Nephron progenitor cell (in vitro differentiated cells): ENCODE results near the gene POU2F2.

Experiments
- DNase-seq: peaks from one replicate; pipeline ENCODE4 v3.0.0; 2021
- H3K27ac Mint-ChIP-seq: 2 replicates; pipeline ENCODE4 v1.8.0; 2021; ENCODE audit warnings: mild to moderate bottlenecking, moderate library complexity, mixed read lengths
- H3K27me3 Mint-ChIP-seq: 2 replicates; pipeline ENCODE4 v1.8.0; 2021; ENCODE audit warnings: mild to moderate bottlenecking, low read depth, mixed read lengths; ENCODE audit not compliant: poor library complexity
- H3K36me3 Mint-ChIP-seq: 2 replicates; pipeline ENCODE4 v1.8.0; 2021; ENCODE audit warnings: low read depth, mixed read lengths
- H3K4me1 Mint-ChIP-seq: 2 replicates; pipeline ENCODE4 v1.8.0; 2021; ENCODE audit warnings: mixed read lengths
- H3K4me3 Mint-ChIP-seq: 2 replicates; pipeline ENCODE4 v1.8.0; 2021; ENCODE audit warnings: mild to moderate bottlenecking, moderate library complexity, mixed read lengths
- H3K9me3 Mint-ChIP-seq: 2 replicates; pipeline ENCODE4 v1.8.0; 2021; ENCODE audit warnings: mild to moderate bottlenecking, moderate library complexity, mixed read lengths
- TF ChIP-seq, protein P1 (sequence below): fragments of 200-600 bp; sonication (generic); IDR thresholded peaks from 2 replicates; pipeline ENCODE4 v1.5.0; 2021; ENCODE audit warnings: antibody characterized with exemption

The POU2F2 gene

GRCh38 chr19:42132030-42132628 lies at the start of gene POU2F2:
Gene POU2F2, minus strand, starts transcription at chr19:42132446. Its CDS starts 35 bp downstream, at chr19:42132411.
- Mint-ChIP-seq H3K4me3 (peak within 1 kb of the TSS; percentile 70), H3K4me1 (peaks cover 25% of the 10 kb centered on the region), H3K27me3 (peaks cover 80% of the 10 kb centered on the region), H3K36me3 (no peaks in the 10 kb centered on the region), H3K9me3 (no peaks in the 10 kb centered on the region), H3K27ac (no peak within 1 kb of the TSS)
- DNase-seq: no peak
- TF ChIP-seq, protein P1, sequence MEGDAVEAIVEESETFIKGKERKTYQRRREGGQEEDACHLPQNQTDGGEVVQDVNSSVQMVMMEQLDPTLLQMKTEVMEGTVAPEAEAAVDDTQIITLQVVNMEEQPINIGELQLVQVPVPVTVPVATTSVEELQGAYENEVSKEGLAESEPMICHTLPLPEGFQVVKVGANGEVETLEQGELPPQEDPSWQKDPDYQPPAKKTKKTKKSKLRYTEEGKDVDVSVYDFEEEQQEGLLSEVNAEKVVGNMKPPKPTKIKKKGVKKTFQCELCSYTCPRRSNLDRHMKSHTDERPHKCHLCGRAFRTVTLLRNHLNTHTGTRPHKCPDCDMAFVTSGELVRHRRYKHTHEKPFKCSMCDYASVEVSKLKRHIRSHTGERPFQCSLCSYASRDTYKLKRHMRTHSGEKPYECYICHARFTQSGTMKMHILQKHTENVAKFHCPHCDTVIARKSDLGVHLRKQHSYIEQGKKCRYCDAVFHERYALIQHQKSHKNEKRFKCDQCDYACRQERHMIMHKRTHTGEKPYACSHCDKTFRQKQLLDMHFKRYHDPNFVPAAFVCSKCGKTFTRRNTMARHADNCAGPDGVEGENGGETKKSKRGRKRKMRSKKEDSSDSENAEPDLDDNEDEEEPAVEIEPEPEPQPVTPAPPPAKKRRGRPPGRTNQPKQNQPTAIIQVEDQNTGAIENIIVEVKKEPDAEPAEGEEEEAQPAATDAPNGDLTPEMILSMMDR: no peak

GRCh38 chr19:42178791-42179674 lies 46.8 kb upstream of the POU2F2 start:
- H3K4me3 Mint-ChIP-seq: no peak overlapping the region
- peaks cover 47% of the 10 kb centered on the region for H3K27me3 Mint-ChIP-seq
- DNase-seq: peak; percentile 53
- H3K4me1 Mint-ChIP-seq: peaks cover 25% of the 10 kb centered on the region
- TF ChIP-seq, protein P1: peak; percentile 46
- no peaks in the 10 kb centered on the region for H3K36me3 Mint-ChIP-seq
- no peaks in the 10 kb centered on the region for H3K9me3 Mint-ChIP-seq
- H3K27ac Mint-ChIP-seq: no peak overlapping the region

DNA sequence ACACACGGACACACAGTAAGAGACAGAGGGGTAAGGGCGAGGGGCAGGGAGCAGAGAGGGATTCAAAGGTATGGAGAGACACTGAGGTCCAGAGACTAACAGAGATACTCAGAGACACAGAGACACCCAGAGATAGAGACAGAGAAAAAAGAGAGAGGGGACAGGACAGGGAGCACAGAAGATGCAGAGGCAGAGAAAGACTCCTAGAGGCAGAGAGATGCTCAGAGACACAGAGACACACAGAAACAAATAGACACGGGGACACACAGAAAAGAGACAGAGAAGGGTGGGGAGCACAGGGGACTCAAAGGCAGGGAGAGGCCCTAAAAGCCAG lies 45.4 kb upstream of the POU2F2 start:
- Mint-ChIP-seq H3K27ac (no peak overlapping the region), H3K27me3 (peaks cover 52% of the 10 kb centered on the region), H3K36me3 (no peaks in the 10 kb centered on the region), H3K4me1 (peaks cover 27% of the 10 kb centered on the region), H3K4me3 (no peak overlapping the region), H3K9me3 (no peaks in the 10 kb centered on the region)
- no peak for DNase-seq
- TF ChIP-seq, protein P1: no peak

GRCh38 chr19:42176990-42177685 lies 44.9 kb upstream of the POU2F2 start:
- TF ChIP-seq, protein P1: peak; percentile 7
- Mint-ChIP-seq H3K27me3 (peaks cover 52% of the 10 kb centered on the region), H3K9me3 (no peaks in the 10 kb centered on the region), H3K4me3 (no peak overlapping the region), H3K27ac (no peak overlapping the region), H3K4me1 (peaks cover 29% of the 10 kb centered on the region), H3K36me3 (no peaks in the 10 kb centered on the region)
- peak; percentile 88 for DNase-seq

DNA sequence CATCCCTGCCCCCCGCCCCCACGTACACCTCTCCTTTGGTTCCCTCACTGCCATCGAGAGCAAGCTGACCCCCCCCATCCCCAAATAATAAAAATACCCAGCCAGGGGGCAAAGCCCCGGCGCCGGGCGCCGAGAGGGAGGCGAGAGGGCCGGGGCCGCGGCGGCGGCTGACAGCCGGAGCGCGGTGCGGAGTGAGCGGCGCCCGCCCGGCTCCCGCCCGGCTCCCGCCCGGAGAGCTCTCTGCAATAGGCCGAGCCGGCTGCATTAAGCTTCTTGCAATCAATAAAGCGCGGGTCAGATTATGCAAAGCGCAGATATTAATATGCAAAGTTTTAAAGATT lies 44.4 kb upstream of the POU2F2 start:
- no peaks in the 10 kb centered on the region for H3K36me3 Mint-ChIP-seq
- peak overlapping the region; percentile 82 for H3K4me3 Mint-ChIP-seq
- peaks cover 33% of the 10 kb centered on the region for H3K4me1 Mint-ChIP-seq
- H3K9me3 Mint-ChIP-seq: no peaks in the 10 kb centered on the region
- peaks cover 48% of the 10 kb centered on the region for H3K27me3 Mint-ChIP-seq
- TF ChIP-seq, protein P1: no peak
- no peak for DNase-seq
- no peak overlapping the region for H3K27ac Mint-ChIP-seq
